Stimulated activated CD4-positive, alpha-beta T cell treated with anti-CD3 and anti-CD28 coated beads, TNF-alpha, amount 100 ng/mL, for 48 hours (primary cell): Measurements from ENCODE around the gene SLC2A4.
A peak's percentile ranks its signal among the peaks of the same experiment; 100 is the strongest.
"Not testable (repeated sequence)": the region's sequence is repeated elsewhere in the genome, so short reads cannot be mapped to it uniquely, and the experiment has no call there.

Source experiments
- DNase-seq, 3 donors: peaks; one replicate each; pipeline ENCODE4 v3.0.0-alpha.2; 2020; ENCODE audit warnings: low read depth in 3 of 3

The SLC2A4 gene

DNA sequence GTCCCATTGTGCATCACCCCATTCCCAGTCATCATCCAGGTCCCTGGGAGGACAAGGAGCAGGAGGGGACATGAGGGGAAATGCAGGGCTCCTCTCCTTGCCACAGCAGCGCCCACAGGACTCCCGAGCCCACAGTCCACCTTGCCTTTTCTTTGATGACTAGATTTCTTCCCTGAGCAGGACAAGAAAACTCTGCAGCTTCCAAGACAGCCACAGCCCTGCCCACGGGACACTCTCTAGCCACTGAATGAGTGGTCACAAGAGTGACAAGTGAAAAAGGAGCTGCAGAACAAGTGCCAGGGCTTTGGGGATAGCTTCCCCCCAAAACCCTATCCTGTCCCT, 42.9 kb downstream of the SLC2A4 start:
- DNase-seq = no peak

DNA sequence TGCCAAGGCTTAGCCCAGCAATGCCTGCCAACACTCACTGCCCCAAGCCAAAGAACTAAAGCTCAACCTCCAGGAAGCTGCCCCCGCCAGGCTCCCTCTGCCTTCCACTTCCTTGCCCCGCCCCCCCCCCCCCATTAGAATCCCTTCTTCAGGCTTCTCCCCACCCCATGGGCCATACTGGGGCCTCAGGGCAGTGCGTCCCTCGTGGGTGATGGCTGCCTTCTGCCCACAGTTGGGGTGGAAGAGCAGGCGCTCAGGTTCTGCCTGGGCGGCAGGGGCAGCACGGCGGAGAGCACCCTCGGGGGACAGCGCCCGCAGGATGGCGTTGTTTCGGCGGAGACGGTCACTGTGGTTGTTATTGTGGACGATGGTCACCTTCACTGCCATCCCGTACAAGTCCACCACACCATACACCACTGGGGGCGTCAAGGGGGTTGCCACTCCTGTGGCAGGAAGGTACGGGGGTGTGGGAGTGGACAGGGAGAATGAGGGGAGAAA, 43.6 kb downstream of the SLC2A4 start:
- DNase-seq = no peak

DNA sequence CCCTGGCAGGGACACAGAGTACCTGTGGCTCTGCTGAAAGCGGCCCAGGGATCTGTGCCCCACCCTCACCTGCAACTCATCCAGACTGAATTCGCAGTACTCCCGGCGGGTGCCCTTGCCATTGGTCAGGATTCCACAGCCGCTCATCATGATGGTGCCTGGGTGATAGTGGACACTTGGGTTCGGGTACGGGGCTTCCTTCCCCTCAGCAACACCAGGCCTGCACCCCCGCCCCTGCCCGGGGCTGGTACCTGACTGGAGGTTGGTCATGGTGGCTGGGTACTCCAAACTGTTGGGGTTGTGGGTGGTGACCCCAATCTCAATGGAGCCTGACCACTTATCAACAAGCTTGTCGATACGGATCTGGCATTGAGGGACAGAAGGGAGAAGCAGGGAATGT, 44.7 kb downstream of the SLC2A4 start:
- no peak for DNase-seq

DNA sequence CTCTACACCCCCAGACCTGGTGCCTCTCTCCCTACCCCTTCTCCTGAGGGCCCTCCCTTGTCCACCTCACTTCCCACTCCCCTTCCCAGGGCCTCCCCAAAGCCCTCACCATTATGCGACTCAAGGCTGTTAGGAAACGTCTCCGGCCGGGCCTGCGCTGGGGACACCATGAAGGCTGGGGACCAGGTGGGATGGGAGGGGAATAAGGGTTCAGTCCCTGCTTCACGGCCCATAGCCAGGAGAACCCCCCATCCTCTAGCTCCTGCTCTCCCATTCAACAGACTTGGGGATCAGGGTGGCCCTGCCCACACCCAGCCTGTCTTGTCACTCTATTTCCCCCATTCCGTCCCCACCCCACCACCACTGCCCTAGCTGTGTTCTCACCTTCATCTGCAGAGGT, 45.5 kb downstream of the SLC2A4 start:
- DNase-seq = no peak

DNA sequence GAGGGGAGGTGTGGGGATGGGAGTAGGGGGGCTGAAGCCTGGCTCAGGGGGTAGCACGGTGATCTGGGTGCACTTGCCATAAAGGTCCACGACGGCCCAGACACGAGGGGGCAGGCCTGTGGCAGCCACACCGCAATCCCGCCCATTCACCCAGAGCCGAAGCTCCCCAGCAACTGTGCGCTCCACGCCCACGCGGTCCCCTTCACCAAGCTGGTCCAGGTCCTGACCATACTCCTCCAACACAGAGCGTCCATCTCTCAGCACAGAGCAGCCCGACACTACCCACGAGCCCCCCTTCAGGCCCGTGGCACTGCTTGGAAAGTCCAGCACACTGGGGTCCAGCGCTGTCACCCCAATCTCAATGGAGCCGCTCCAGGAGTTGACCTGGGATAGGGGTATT, 46.0 kb downstream of the SLC2A4 start:
- DNase-seq = no peak

DNA sequence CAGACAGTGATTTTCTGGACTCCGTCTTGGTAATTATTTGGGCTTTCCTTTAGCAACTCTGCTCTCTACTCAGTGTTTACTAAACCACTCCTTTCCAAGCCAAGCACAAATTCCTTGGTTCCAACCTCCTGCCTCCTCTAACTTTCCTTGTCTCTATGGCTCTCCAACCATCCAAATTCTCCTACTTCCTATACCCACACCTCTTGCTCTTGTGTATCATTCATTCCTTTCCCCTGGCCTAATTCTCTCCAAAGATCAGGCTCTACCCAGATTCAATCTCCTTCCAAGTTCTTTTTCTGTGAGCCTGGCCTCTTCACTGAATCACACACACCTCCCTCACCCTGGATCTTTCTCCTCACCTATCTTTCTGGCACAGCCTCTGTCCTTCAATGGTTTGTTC, 46.5 kb downstream of the SLC2A4 start:
- no peak for DNase-seq

DNA sequence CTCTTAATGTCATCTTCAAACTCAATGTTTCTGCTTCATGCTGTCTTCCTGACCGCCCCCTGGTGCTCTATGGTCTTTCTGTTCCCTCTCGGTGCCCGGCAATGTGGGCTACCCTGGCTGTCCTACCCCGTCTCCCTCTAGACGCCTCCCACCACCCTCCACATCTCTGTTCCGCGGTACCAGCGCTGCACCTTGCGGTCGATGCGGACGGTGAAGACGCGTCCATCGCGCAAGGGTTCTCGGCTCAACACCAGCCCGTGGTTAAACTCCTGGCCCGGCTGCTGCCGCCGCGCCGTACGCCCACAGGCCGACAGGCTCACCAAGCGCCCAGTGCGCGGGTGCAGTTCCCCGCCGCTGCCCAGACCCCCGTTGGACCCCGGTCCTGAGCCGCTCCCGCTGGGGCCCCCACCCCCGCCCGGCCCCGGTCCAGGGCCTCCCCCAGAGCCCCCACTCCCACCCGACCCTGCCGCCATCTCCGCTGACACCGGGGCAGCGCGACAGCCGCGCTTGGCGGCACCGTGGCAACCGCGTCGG, 47.4 kb downstream of the SLC2A4 start, which contains the start of gene NEURL4:
TSS of gene NEURL4 (minus strand) at position 496 of the 534 bp plus-strand sequence. CDS start at position 473, 23 bp downstream.
- no peak for DNase-seq

DNA sequence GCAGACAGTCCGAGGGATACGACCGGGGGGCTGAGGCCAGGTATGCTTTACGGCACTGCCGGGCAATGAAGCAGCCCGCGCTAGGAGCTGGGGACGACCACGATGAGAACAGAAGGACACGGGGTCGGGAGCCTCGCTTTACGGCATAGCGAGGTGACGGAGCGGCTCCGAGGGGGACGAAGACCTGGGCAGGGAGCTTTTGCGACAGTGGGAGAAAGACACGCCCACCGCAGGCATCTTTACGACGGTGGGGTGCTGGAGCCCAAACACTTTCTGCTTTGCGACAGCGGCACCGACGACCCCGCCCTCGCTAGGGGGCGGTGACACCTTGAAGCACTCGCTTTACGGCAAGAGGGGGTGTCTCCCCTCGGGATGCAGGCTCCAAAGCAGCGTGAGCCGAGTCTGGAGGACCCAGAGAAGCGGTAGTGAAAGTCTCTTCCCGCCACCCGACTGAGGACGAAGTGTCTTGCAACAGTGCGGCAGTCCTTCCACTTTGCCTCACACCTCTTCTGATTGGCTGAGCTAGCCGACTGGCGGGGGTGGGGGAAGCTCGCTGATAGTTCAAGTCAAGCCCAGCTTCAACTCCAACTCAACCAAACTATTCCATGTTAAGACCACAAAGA, 48.0 kb downstream of the SLC2A4 start:
- DNase-seq = peak; percentile 91 to 95 (median 92)

DNA sequence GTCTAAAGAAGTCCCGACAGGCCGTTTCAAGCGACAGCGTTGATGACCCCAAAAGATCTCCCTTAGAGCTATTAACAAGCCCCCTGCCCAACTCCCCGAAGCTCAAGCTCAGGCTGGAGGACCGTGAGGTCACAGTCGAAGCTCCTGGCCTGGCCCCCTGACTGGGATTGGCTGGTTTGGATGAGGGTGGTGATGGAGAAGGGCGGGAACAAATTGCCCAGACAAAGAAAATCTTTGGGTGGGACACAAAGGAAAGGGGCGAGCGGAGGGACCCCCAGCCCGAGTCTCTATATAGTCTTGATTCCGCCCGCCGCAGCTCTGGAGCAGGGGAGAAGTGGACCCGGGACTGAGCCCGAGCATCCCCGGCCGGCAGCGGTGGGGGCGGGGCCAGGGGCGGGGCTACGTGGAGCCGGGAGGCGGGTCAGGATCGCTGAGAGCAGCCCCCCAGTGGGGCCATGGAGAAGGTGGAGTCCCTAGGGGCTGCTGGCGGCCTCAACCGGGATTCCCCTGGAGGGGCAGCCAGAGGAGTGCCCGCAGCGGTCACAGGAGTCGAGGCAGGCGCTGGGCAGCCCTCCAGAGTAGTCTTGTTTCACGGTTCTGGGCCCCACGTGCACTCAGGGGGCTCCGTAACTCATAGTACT, 48.6 kb downstream of the SLC2A4 start:
- peak in 2 of 3 donors; percentile 59 to 79 for DNase-seq

DNA sequence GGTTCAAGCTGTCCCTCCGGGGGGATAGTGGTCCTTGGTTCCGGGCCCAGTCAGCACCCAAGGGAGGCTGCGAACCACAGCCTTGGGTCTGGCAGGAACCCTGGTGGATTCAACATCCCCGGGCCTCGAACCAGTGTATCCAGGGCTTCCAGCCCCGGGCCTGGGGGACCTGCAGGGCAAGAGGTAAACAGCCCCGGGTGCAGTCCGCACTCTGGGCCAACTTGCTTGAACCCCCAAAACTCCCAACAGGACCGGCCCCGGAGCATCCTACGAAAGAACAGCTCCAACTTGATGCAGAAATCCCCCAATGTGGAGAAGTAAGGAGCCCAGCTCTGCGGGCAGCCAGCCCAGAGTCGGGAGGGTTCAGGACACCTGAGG, 49.1 kb downstream of the SLC2A4 start:
- DNase-seq = no peak

DNA sequence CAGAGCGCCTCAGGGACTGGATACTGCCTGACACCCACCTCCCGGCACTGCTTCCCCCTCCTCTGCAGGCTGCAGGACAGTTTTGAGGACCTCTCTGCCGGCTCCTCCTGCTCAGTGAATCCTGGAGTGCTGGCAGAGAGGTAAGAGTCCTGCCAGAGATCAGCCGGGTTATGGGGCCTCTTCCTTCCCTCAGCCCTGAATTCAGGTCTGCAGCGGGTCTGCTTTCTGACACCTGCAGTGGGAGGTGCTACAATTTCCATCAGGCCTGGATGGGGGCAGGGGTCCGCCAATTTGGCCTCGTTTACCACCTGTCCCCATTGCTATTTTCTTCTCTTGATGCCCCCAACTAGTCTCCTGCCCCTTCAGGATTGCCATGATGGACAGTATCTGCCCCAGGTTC, 50.6 kb downstream of the SLC2A4 start:
- DNase-seq = no peak

DNA sequence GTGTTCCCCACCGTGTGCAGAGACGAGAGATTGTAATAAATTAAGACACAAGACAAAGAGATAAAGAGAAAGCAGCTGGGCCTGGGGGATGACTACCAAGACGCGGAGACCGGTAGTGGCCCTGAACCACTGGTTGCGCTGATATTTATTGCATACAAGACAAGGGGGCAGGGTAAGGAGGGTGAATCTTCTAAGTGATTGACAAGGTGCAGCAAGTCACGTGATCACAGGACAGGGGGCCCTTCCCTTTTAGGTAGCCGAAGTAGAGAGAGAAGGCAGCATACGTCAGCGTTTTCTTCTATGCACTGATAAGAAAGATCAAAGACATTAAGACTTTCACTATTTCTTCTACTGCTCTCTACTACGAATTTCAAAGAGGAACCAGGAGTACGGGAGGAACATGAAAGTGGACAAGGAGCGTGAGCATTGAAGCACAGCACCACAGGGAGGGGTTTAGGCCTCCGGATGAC, 51.1 kb downstream of the SLC2A4 start:
- DNase-seq = not testable (repeated sequence)

DNA sequence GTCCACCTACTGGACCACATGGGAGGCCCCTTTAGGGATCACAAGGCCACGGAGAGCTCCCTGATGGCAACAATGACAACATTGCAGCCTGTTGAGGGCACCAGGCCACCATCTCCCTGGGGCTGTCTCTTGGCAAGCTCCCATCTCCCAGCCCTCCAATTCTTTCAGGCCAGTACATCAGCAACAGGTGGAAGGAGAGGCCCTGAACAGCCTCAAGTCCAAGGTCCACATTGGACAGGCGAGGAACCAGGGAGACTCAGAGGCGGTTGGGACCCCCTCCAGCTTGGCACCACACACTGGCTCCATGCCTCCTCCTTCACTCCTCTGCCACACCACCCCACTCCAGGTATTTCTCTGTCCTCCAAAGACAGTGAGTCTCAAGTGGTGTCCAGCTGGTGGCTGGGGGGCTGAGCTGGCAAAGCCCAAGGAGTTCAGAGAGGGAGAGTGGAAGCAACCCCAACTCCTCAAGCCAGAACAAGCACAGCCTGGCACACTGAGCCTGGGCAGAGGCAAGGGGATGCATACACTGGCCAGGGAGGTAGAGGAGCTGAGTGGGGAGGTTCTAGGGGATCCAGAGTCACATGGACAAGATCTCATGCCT, 53.5 kb downstream of the SLC2A4 start:
- DNase-seq = no peak

DNA sequence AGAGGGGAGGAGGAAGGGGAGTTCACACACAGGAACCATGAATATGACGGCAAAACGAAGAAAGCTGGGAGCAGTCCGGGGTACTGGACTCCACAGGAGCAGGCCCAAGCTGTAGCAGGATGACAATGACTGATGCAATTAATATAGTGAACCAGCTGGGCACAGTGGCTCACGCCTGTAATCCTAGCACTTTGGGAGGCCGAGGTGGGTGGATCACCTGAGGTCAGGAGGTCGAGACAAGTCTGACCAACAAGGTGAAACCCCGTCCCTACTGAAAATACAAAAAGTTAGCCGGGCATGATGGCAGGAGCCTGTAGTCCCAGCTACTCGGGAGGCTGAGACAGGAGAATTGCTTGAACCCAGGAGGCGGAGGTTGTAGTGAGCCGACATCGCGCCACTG, 54.2 kb downstream of the SLC2A4 start:
- DNase-seq = not testable (repeated sequence)

DNA sequence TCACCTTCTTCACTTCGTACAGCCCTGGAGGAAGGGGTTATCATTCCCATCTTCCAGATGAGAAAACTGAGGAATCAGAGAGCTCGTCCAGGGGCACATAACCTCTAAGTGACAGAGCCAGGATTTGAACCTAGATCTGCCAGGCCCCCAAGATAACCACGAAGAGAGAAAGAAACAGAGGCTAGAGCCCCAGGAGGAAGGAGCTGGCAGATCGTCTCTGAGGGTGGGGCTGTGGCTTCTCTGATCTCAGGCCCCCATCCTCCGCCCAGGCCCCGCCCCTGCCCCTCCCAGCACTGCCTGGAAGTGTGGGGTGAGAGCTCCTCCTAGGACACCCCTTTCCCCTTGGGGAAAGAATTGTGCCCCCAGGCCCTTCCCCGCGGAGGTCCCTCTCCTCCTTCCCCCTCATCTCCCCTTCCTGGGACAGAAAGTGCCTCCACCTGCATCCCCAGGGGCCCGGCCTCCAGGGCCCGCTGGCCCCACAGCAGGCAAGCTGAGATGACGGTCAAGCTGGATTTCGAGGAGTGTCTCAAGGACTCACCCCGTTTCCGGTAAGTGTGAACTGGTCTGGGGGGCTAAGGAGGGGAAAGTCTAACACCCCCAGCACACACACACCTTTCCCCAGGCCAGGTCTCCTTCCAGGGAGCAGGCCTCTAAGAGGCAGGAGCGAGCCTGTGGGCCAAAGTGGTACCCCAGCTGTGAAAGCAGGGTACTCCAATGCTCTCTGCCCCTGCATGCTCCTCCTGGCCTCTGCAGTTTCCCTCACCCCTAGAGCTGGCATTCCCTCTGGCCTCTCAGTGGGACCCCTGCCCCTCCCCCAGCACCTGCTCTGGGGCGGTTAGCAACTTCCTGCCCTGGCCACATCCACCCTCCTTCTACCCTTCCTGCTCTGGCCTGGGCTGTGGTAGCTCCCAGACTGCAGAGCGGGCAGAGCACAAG, 55.0 kb downstream of the SLC2A4 start, which contains the start of gene ACAP1:
TSS of gene ACAP1 (plus strand) at position 290 of the 936 bp plus-strand sequence. CDS start at position 496, 206 bp downstream.
- DNase-seq = peak; percentile 68 to 89 (median 70)

DNA sequence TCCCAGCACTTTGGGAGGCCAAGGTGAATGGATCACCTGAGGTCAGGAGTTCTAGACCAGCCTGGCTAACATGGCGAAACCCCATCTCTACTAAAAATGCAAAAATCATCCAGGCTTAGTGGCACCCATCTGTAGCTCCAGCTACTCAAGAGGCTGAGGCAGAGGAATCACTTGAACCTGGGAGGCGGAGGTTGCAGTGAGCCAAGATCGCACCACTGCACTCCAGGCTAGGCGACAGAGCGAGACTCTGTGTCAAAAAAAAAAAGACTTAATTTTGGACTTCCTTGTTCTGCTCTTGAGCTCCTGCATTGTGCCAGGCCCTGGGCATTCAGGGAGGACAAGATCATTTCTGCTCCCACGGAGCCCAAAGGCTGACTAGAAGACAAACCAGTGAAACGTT, 56.1 kb downstream of the SLC2A4 start:
- DNase-seq = not testable (repeated sequence)
